AG09309 (cell line): Measurements from ENCODE around the gene FXYD3.

Experiments used
- DNase-seq: peaks from one replicate; pipeline ENCODE4 v3.0.0-alpha.2; 2010; ENCODE audit warnings: low read depth
- H3K4me3 ChIP-seq: 2 replicates; pipeline ENCODE4 v1.5.1; 2011; ENCODE audit warnings: mild to moderate bottlenecking, low read depth, low read length, moderate library complexity; ENCODE audit not compliant: control insufficient read depth
- TF ChIP-seq, protein P1 (sequence below): IDR thresholded peaks from 2 replicates; pipeline ENCODE4 v1.5.1; 2011; ENCODE audit warnings: mild to moderate bottlenecking, low read depth, low read length, inconsistent platforms; ENCODE audit not compliant: insufficient read depth, control insufficient read depth; ENCODE audit errors: missing control alignments

FXYD3 gene

DNA sequence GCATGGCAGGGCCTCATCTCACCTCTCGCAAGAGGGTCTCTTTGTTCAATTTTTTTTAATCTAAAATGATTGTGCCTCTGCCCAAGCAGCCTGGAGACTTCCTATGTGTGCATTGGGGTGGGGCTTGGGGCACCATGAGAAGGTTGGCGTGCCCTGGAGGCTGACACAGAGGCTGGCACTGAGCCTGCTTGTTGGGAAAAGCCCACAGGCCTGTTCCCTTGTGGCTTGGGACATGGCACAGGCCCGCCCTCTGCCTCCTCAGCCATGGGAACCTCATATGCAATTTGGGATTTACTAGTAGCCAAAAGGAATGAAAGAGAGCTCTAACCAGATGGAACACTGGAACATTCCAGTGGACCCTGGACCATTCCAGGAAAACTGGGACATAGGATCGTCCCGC lies 8.0 kb downstream of the FXYD3 start:
- no peak for DNase-seq
- TF ChIP-seq, protein P1, sequence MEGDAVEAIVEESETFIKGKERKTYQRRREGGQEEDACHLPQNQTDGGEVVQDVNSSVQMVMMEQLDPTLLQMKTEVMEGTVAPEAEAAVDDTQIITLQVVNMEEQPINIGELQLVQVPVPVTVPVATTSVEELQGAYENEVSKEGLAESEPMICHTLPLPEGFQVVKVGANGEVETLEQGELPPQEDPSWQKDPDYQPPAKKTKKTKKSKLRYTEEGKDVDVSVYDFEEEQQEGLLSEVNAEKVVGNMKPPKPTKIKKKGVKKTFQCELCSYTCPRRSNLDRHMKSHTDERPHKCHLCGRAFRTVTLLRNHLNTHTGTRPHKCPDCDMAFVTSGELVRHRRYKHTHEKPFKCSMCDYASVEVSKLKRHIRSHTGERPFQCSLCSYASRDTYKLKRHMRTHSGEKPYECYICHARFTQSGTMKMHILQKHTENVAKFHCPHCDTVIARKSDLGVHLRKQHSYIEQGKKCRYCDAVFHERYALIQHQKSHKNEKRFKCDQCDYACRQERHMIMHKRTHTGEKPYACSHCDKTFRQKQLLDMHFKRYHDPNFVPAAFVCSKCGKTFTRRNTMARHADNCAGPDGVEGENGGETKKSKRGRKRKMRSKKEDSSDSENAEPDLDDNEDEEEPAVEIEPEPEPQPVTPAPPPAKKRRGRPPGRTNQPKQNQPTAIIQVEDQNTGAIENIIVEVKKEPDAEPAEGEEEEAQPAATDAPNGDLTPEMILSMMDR, result no peak
- H3K4me3 ChIP-seq, result peak overlapping the region; percentile 72

- peak; percentile 69 for DNase-seq
- TF ChIP-seq, protein P1, result no peak
- H3K4me3 ChIP-seq, result peak overlapping the region; percentile 72
Measured at GRCh38 chr19:35124098-35125060, 8.8 kb downstream of the FXYD3 start.

DNA sequence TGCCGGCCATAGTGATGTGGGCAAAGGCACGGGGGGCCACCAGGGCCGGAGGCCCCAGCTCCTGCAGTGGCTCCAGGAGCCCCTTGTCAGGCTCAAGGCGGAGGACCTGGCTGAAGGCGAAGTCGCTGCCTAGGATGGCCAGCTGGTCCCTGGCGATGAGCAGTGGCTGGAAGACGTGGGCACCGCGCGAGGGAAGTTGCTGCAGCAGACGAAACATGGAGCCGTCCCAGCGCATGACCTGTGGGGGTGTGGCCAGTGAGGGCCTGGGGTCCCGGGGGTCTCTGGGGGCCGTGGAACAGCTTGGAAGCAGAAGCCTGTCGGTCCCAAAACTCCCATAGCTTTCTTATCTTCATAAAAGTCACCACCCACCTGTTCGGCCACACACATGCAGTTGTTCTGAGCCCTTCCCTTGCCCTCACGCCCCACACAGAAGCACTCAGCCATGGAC lies 9.7 kb downstream of the FXYD3 start:
- TF ChIP-seq, protein P1, result no peak
- no peak overlapping the region for H3K4me3 ChIP-seq
- no peak for DNase-seq

DNA sequence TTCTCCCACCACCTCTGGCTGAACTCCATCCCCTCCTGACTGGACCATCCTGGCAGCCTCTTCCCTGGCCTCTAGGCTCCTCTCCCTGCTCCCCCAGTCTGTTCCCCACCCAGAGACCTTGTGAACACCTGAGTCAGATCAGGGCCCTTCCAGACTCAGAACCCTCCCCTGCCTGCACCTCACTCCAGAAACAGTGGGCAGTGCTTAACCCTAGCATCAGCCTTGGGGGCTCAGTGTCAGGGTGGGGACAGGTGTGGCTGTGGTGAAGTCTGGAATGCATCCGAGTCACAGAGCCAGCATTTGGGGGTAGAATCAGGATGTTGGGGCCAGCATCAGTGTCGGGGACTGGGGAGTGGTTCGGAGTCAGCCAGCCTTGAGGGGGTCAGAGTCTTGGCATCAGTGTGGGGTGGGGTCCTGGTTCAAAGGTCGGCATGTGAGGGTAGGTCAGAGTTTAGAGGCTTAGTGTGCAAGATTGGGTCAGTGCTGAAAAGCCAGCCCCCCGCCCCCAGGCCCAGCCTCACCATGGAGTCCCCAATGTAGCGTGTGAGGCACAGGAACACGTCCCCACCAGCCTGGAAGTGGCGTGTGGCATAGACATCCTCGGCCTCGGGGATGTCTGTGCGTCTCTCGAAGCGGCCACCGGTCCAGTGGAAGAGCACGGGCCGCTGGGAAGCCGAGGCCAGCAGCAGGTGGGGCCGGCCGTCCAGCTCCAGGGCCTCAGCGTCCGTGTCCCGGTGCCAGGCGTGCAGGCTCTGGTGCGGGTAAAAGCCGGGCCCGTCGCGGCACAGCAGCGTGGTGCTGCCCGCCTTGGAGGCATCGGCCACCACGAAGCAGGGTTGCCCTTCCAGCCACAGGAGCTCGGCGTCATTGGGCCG lies 10.4 kb downstream of the FXYD3 start:
- TF ChIP-seq, protein P1, result no peak
- no peak overlapping the region for H3K4me3 ChIP-seq
- DNase-seq, result no peak

DNA sequence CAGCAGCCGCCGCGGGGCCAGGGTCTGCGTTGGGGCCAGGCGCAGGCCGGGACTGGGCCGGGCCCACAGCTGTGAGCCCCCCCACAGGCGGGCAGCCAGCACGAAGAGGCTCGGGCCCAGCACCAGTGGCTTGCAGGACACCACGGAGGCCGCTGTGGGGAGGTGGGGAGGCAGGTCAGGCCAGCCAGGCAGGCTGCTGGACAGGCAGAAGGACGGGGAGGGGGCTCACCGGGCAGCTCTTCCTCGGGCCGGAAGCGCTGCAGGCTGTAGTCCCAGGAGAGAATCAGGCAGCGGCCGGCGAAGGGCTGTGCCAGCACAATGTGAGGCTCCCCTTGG lies 11.0 kb downstream of the FXYD3 start:
- H3K4me3 ChIP-seq, result no peak overlapping the region
- TF ChIP-seq, protein P1, result no peak
- DNase-seq, result no peak

DNA sequence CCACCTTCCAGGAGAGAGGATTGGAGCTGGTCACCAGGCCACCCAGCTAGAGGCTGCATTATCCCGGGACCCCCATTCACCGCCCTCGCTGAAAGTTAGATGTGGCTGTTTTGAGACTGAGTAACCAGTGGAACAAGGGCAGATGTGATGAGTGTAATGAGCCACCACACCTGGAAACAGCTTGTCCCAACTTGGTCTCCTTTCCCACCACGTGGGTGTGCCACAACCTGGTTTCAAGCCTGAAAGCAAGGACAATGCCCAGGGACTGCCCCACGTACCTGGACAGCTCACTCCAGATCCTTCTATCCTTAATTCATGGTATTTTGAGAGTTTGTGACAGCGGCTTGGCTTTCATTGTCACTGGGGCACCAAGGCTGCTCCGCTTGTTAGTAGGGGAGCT lies 12.2 kb downstream of the FXYD3 start:
- TF ChIP-seq, protein P1, result no peak
- no peak for DNase-seq
- no peak overlapping the region for H3K4me3 ChIP-seq
